WTC11 (cell line): ENCODE measurements around the gene CHRNB2.

ENCODE experiments used
- ATF6 ChIP-seq: sonication (generic); formaldehyde crosslinking; IDR thresholded peaks from 2 replicates; pipeline ENCODE4 v1.8.1; 2023; ENCODE audit warnings: mild to moderate bottlenecking, missing genetic modification reagents
- CTCF ChIP-seq: fragments of 200-600 bp; IDR thresholded peaks from 2 replicates; pipeline ENCODE4 v1.8.0; 2022; ENCODE audit warnings: antibody characterized with exemption
- MYBL2 ChIP-seq: sonication (generic); formaldehyde crosslinking; IDR thresholded peaks from 2 replicates; pipeline ENCODE4 v1.8.1; 2023; ENCODE audit warnings: mild to moderate bottlenecking, moderate library complexity, missing genetic modification reagents
- NFE2L1 ChIP-seq: sonication (generic); formaldehyde crosslinking; IDR thresholded peaks from 2 replicates; pipeline ENCODE4 v1.8.1; 2023; ENCODE audit warnings: missing genetic modification reagents
- RELA ChIP-seq: sonication (generic); formaldehyde crosslinking; IDR thresholded peaks from 2 replicates; pipeline ENCODE4 v1.8.1; 2022; ENCODE audit warnings: missing genetic modification reagents, mild to moderate bottlenecking, borderline replicate concordance
- ZNF396 ChIP-seq: fragments of 250-450 bp; sonication (Bioruptor Pico); IDR thresholded peaks from 2 replicates; pipeline ENCODE4 v1.8.0; 2021; ENCODE audit warnings: mild to moderate bottlenecking, moderate library complexity, borderline replicate concordance
- ZNF671 ChIP-seq: fragments of 250-450 bp; sonication (Bioruptor Pico); IDR thresholded peaks from 2 replicates; pipeline ENCODE4 v1.8.0; 2021; ENCODE audit warnings: mild to moderate bottlenecking
- TF ChIP-seq, protein P1 (sequence below): sonication (generic); formaldehyde crosslinking; IDR thresholded peaks from 2 replicates; pipeline ENCODE4 v1.8.1; 2023; ENCODE audit warnings: mild to moderate bottlenecking, missing genetic modification reagents, moderate library complexity

DNA sequence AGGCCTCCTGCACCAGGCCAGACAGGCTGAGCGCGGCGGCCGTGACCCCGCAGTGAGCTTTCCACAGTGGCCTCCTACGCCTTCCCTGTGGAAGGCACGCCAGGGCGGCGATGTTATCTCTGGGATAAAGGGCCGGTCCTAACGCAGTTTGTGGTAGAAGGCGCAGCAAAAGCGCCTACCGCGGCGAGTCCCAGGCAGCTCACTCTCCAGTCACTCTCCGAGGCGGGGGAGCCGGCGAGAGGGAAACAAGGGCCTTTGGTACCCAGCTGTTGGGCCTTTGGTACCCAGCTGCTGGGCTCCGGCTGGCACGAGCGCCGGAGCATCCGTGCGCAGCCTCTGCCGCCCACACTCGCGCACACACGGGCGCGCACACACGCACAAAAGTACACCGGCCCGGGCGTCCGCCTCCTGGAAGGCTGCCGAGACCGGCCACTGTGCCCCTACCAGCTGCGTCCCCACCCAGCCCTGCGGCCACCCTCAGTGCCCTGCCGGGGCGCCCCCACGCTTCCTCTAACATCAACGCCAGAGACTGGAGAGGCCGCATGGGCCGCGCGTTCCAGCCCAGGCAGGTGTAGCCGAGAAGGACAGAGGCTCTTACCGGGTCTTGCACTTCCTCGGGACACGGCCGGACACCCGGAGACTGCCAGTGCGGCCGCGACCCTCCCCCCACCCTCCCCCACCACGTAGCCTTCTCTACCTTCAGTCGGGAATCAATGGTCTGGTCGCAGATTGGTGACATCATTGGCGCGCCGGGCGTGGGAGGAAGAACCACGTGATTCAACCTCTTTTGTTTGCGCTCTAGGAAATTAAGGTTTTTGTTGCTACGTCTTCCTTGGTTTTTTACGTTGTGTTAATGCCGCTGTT lies 59.9 kb downstream of the CHRNB2 start:
- no peak for TF ChIP-seq CTCF
- no peak for TF ChIP-seq ZNF396
- TF ChIP-seq ZNF671 (CRISPR knock-in tag): no peak
- TF ChIP-seq ATF6: no peak
- no peak for TF ChIP-seq MYBL2
- TF ChIP-seq RELA: no peak
- TF ChIP-seq, protein P1, sequence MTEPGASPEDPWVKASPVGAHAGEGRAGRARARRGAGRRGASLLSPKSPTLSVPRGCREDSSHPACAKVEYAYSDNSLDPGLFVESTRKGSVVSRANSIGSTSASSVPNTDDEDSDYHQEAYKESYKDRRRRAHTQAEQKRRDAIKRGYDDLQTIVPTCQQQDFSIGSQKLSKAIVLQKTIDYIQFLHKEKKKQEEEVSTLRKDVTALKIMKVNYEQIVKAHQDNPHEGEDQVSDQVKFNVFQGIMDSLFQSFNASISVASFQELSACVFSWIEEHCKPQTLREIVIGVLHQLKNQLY (CRISPR knock-in tag): no peak
- TF ChIP-seq NFE2L1 (CRISPR knock-in tag): no peak
